K562 (cell line): Measurements from ENCODE around the gene PIGL. TPM values are rescaled to one million over a fixed set of nuclear protein-coding genes. Genes with fewer than 3 reads are reported as not detected.
A peak's percentile ranks its signal among the peaks of the same experiment; 100 is the strongest.

Source experiments
- polyA plus RNA-seq, 8 experiments: library from polyadenylated mRNA; depleted of rRNA in 4 of 8; stranded (reverse) in 5 of 8; unstranded in 3 of 8; fragments of >200 nt; fragmentation: Nextera tagmentation in 2 of 8; fragmentation: Illumina TruSeq in 1 of 8; extraction: Ambion mirVana in 2 of 8; extraction: Trizol in 1 of 8; gene quantifications; 2 replicates each; pipeline versions ENCODE4 v1.2.1 to v1.2.3, GENCODE V29; 2011 to 2014; ENCODE audit warnings: inconsistent platforms in 1 of 8, missing spikeins in 1 of 8
- total RNA-seq, 7 experiments: library from RNA; depleted of rRNA in 6 of 7; stranded (reverse); fragments of >200 nt in 6 of 7; fragmentation: Illumina TruSeq in 2 of 7; extraction: Trizol in 2 of 7; gene quantifications; 2 replicates each; pipeline versions ENCODE4 v1.2.1 to v1.2.3, GENCODE V29; 2011 to 2021; ENCODE audit warnings: low replicate concordance in 1 of 7
- TF ChIP-seq, protein P1 (sequence below), 2 experiments: fragments of 450-650 bp in 1 of 2; sonication (generic) in 1 of 2; formaldehyde crosslinking in 1 of 2; IDR thresholded peaks; 2 replicates each; pipeline versions ENCODE4 v1.7.1 to v1.9.0; 2016 to 2022; ENCODE audit warnings: inconsistent platforms in 1 of 2, mild to moderate bottlenecking in 1 of 2, missing genetic modification reagents in 1 of 2

The PIGL gene
- total and polyA plus RNA-seq, 9 of the 15 experiments (the other 6 are each of a cell fraction or from before 2014, with no cell fraction given), result 19.9 to 55.3 (median 29.6) TPM

DNA sequence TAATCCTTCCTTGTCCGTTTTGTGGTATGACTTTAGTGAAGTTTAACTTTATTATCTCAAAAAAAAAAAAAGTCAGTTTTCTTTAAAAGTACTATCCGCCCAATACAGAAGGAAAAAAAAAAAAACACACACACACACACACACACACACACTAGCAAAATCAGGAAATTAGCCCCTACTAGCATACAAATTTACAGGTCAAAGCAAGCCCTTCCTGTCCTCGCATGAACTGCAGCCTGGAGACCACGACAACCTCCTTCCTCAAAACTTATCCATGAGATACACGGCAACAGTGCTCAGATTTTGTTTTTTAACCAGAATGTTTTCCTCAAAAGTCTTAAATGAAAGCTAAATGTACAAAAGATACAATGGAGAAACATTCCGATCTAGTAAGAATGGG lies 17.9 kb upstream of the PIGL start (continued):
- TF ChIP-seq, protein P1, sequence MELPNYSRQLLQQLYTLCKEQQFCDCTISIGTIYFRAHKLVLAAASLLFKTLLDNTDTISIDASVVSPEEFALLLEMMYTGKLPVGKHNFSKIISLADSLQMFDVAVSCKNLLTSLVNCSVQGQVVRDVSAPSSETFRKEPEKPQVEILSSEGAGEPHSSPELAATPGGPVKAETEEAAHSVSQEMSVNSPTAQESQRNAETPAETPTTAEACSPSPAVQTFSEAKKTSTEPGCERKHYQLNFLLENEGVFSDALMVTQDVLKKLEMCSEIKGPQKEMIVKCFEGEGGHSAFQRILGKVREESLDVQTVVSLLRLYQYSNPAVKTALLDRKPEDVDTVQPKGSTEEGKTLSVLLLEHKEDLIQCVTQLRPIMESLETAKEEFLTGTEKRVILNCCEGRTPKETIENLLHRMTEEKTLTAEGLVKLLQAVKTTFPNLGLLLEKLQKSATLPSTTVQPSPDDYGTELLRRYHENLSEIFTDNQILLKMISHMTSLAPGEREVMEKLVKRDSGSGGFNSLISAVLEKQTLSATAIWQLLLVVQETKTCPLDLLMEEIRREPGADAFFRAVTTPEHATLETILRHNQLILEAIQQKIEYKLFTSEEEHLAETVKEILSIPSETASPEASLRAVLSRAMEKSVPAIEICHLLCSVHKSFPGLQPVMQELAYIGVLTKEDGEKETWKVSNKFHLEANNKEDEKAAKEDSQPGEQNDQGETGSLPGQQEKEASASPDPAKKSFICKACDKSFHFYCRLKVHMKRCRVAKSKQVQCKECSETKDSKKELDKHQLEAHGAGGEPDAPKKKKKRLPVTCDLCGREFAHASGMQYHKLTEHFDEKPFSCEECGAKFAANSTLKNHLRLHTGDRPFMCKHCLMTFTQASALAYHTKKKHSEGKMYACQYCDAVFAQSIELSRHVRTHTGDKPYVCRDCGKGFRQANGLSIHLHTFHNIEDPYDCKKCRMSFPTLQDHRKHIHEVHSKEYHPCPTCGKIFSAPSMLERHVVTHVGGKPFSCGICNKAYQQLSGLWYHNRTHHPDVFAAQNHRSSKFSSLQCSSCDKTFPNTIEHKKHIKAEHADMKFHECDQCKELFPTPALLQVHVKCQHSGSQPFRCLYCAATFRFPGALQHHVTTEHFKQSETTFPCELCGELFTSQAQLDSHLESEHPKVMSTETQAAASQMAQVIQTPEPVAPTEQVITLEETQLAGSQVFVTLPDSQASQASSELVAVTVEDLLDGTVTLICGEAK (IDR thresholded peaks at IDR 0.05), result 0 out of 2 replicates have a peak, but pooled peaks have one; percentile 17
- TF ChIP-seq, protein P1 (CRISPR knock-in tag; IDR thresholded peaks at IDR 0.05), result no peak
